Neural cell (in vitro differentiated cells): ENCODE results near the gene C12orf60.

Experiments
- CTCF ChIP-seq: fragments of 450-650 bp; IDR thresholded peaks from 2 replicates; pipeline ENCODE4 v1.5.1; 2014; ENCODE audit warnings: antibody characterized with exemption, mild to moderate bottlenecking, moderate library complexity; ENCODE audit not compliant: poor library complexity, severe bottlenecking
- POLR2AphosphoS5 ChIP-seq: IDR thresholded peaks from 2 replicates; pipeline ENCODE4 v1.6.1; 2012
- REST ChIP-seq: IDR thresholded peaks from 2 replicates; pipeline ENCODE4 v1.6.1; 2012; ENCODE audit warnings: borderline replicate concordance

GRCh38 chr12:14779834-14780233 lies 23.6 kb upstream of the C12orf60 start:
- TF ChIP-seq CTCF (no peak), POLR2AphosphoS5 (no peak), REST (no peak)
